K562 (cell line): Measurements from ENCODE around the gene MAST4. TPM values are rescaled to one million over a fixed set of nuclear protein-coding genes. Genes with fewer than 3 reads are reported as not detected.

Experiments used
- BHLHE40 ChIP-seq: IDR thresholded peaks from 2 replicates; pipeline ENCODE4 v1.6.1; 2011; ENCODE audit warnings: low read length, improper control_type of control experiment
- DACH1 ChIP-seq: fragments of 450-650 bp; IDR thresholded peaks from 2 replicates; pipeline ENCODE4 v1.6.1; 2018; ENCODE audit not compliant: partially characterized antibody
- DEAF1 ChIP-seq: fragments of 450-650 bp; formaldehyde crosslinking; IDR thresholded peaks from 2 replicates; pipeline ENCODE4 v1.4.0; 2020; ENCODE audit warnings: mild to moderate bottlenecking, moderate library complexity
- ELF2 ChIP-seq: fragments of 250-450 bp; sonication (Bioruptor Pico); IDR thresholded peaks from 2 replicates; pipeline ENCODE4 v1.5.0; 2021; ENCODE audit warnings: mild to moderate bottlenecking
- HCFC1 ChIP-seq: IDR thresholded peaks from 2 replicates; pipeline ENCODE4 v1.6.1; 2012; ENCODE audit warnings: low read depth, low read length, improper control_type of control experiment
- HNRNPUL1 ChIP-seq: fragments of 200-400 bp; formaldehyde crosslinking; IDR thresholded peaks from 2 replicates; pipeline ENCODE4 v1.6.1; 2017; ENCODE audit warnings: low read length
- MCM3 ChIP-seq: fragments of 450-650 bp; IDR thresholded peaks from 2 replicates; pipeline ENCODE4 v1.6.1; 2016
- MNT ChIP-seq, 2 experiments: fragments of 450-650 bp; conservative IDR thresholded peaks; 2 replicates each; pipeline ENCODE4 v1.6.1; 2017; ENCODE audit warnings: mild to moderate bottlenecking in 2 of 2, moderate library complexity in 2 of 2
- MTF1 ChIP-seq: fragments of 250-450 bp; sonication (Bioruptor Pico); IDR thresholded peaks from 2 replicates; pipeline ENCODE4 v1.9.0; 2021; ENCODE audit warnings: moderate library complexity, mild to moderate bottlenecking, inconsistent platforms, borderline replicate concordance
- MYC ChIP-seq, 2 experiments: fragments of 250-450 bp in 1 of 2; sonication (Bioruptor Pico) in 1 of 2; IDR thresholded peaks; 2 replicates each; pipeline versions ENCODE4 v1.5.1 to v1.6.1; 2012 to 2021; ENCODE audit warnings: low read depth in 2 of 2, borderline replicate concordance in 1 of 2, improper control_type of control experiment in 1 of 2, low read length in 1 of 2, mild to moderate bottlenecking in 1 of 2, moderate library complexity in 1 of 2
- RAD51 ChIP-seq: fragments of 450-650 bp; IDR thresholded peaks from 2 replicates; pipeline ENCODE4 v1.7.1; 2016; ENCODE audit warnings: low read depth, mild to moderate bottlenecking, borderline replicate concordance
- RBM25 ChIP-seq: fragments of 200-400 bp; formaldehyde crosslinking; IDR thresholded peaks from 2 replicates; pipeline ENCODE4 v1.6.1; 2018; ENCODE audit warnings: low read length, low read depth, moderate library complexity; ENCODE audit not compliant: severe bottlenecking
- TEAD1 ChIP-seq, 2 experiments: fragments of 450-650 bp in 1 of 2; sonication (generic) in 1 of 2; formaldehyde crosslinking; IDR thresholded peaks; 2 replicates each; pipeline versions ENCODE4 v1.4.0 to v1.8.0; 2020 to 2022; ENCODE audit warnings: mild to moderate bottlenecking in 2 of 2, missing genetic modification reagents in 1 of 2
- ZKSCAN8 ChIP-seq: fragments of 200-800 bp; sonication (Bioruptor generic); IDR thresholded peaks from 2 replicates; pipeline ENCODE4 v1.6.1; 2016; ENCODE audit warnings: missing genetic modification characterization, missing compliant biosample characterization
- ZNF699 ChIP-seq: fragments of 250-450 bp; sonication (Bioruptor Pico); IDR thresholded peaks from 2 replicates; pipeline ENCODE4 v1.8.0; 2021; ENCODE audit warnings: mild to moderate bottlenecking, moderate library complexity; ENCODE audit not compliant: insufficient replicate concordance
- ZNF77 ChIP-seq: fragments of 250-450 bp; sonication (Bioruptor Pico); IDR thresholded peaks from 2 replicates; pipeline ENCODE4 v1.5.0; 2020
- polyA plus RNA-seq, 8 experiments: library from polyadenylated mRNA; depleted of rRNA in 4 of 8; stranded (reverse) in 5 of 8; unstranded in 3 of 8; fragments of >200 nt; fragmentation: Nextera tagmentation in 2 of 8; fragmentation: Illumina TruSeq in 1 of 8; extraction: Ambion mirVana in 2 of 8; extraction: Trizol in 1 of 8; gene quantifications; 2 replicates each; pipeline versions ENCODE4 v1.2.1 to v1.2.3, GENCODE V29; 2011 to 2014; ENCODE audit warnings: inconsistent platforms in 1 of 8, missing spikeins in 1 of 8
- total RNA-seq, 7 experiments: library from RNA; depleted of rRNA in 6 of 7; stranded (reverse); fragments of >200 nt in 6 of 7; fragmentation: Illumina TruSeq in 2 of 7; extraction: Trizol in 2 of 7; gene quantifications; 2 replicates each; pipeline versions ENCODE4 v1.2.1 to v1.2.3, GENCODE V29; 2011 to 2021; ENCODE audit warnings: low replicate concordance in 1 of 7
- TF ChIP-seq, protein P1 (sequence below): fragments of 450-650 bp; IDR thresholded peaks from one replicate; pipeline ENCODE4 v1.6.1; 2018; ENCODE audit warnings: mild to moderate bottlenecking, moderate library complexity; ENCODE audit not compliant: partially characterized antibody
- TF ChIP-seq, protein P2 (sequence below): fragments of 450-650 bp; IDR thresholded peaks from 2 replicates; pipeline ENCODE4 v1.6.1; 2016

Gene MAST4
- total and polyA plus RNA-seq, 9 of the 15 experiments (the other 6 are each of a cell fraction or from before 2014, with no cell fraction given): 0.88 to 10.1 (median 5.2) TPM

GRCh38 chr5:66987949-66988838, 392.0 kb downstream of the MAST4 start (continued):
- TF ChIP-seq, protein P1, sequence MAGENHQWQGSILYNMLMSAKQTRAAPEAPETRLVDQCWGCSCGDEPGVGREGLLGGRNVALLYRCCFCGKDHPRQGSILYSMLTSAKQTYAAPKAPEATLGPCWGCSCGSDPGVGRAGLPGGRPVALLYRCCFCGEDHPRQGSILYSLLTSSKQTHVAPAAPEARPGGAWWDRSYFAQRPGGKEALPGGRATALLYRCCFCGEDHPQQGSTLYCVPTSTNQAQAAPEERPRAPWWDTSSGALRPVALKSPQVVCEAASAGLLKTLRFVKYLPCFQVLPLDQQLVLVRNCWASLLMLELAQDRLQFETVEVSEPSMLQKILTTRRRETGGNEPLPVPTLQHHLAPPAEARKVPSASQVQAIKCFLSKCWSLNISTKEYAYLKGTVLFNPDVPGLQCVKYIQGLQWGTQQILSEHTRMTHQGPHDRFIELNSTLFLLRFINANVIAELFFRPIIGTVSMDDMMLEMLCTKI: no peak
- TF ChIP-seq ZKSCAN8 (CRISPR knock-in tag): no peak
- TF ChIP-seq HCFC1: no peak
- TF ChIP-seq, protein P2, sequence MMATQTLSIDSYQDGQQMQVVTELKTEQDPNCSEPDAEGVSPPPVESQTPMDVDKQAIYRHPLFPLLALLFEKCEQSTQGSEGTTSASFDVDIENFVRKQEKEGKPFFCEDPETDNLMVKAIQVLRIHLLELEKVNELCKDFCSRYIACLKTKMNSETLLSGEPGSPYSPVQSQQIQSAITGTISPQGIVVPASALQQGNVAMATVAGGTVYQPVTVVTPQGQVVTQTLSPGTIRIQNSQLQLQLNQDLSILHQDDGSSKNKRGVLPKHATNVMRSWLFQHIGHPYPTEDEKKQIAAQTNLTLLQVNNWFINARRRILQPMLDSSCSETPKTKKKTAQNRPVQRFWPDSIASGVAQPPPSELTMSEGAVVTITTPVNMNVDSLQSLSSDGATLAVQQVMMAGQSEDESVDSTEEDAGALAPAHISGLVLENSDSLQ: 0 out of 2 replicates have a peak, but pooled peaks have one; percentile 38
- TF ChIP-seq MYC (IDR thresholded peaks at IDR 0.05; ENCODE audit: low read depth, low read length): 0 out of 2 replicates have a peak, but pooled peaks have one; percentile 37
- no peak for TF ChIP-seq MYC (CRISPR knock-in tag; IDR thresholded peaks at IDR 0.05; ENCODE audit: borderline replicate concordance, low read depth)
- 0 out of 4 replicates have a peak, but pooled peaks of 1 of the 2 experiments have one; percentile 30 for TF ChIP-seq MNT (conservative IDR thresholded peaks at IDR 0.05)
- TF ChIP-seq RBM25: peak; percentile 79
- no peak for TF ChIP-seq MTF1 (CRISPR knock-in tag)
- TF ChIP-seq ZNF77 (CRISPR knock-in tag): no peak
- peak; percentile 51; the same call in 1 of the 2 replicates for TF ChIP-seq DEAF1 (CRISPR knock-in tag)
- TF ChIP-seq ELF2 (CRISPR knock-in tag): no peak
- TF ChIP-seq RAD51: no peak
- TF ChIP-seq MCM3: no peak
- no peak for TF ChIP-seq TEAD1 (CRISPR knock-in tag; IDR thresholded peaks at IDR 0.05)
- peak; percentile 69 for TF ChIP-seq BHLHE40
- no peak for TF ChIP-seq HNRNPUL1
- no peak for TF ChIP-seq ZNF699 (CRISPR knock-in tag)
- no peak for TF ChIP-seq DACH1
